ENCODE results near the gene IRX1.

Gene IRX1

DNA sequence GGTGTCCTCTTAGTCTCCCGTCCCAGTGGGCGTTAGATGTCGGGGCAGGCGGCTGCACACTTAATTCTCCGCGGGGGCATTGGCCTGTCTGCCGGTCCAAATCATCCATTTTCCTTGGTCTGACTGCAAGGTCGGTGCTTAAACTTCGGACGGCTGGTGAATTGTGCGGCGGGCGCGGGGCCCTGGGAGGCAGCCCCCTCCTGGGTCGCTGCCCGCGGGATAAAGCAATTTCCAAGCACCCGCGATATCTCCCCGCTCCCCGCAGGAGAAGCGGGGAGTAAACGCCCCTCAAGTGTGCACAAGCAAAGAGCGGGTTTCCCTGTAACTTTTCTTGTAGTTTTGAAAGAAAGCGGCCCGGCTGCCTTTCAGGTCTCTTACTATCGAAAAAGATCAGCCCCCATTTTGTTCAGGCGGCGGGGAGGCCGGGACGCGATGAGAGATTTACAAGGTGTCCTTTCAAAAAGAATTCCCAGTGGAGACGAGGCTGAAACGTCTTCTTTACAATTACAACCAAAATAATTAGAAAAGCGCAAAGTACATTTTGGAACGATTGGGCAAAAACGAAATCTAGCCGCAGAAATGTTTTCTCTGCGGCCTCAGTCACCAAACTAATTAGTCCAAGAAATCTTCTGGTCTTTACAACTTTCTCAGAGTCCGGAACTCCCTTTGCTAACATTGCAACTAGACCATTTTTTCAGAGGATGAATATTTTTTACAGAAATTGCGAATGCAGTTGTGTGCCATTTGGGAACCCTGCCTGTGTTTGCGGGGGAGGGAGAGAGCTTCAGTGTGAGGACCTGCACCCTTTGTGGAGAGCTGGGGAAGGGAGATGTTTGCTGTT is 1.8 kb downstream of the IRX1 start:
- Histone ChIP-seq H3K79me2 (ENCODE audit: insufficient read depth, low read length) (no peaks in the 10 kb centered on the region), H3K9me2 (replicated peaks; ENCODE audit: insufficient read depth, low read length) (no peaks in the 10 kb centered on the region), H3K9me3 (ENCODE audit: insufficient read depth, low read length) (peaks cover 5% of the 10 kb centered on the region; the same call in 1 of the 2 replicates), H2AFZ (ENCODE audit: low read depth, low read length, severe bottlenecking) (no peak overlapping the region), H3K4me3 (ENCODE audit: insufficient read depth, low read length, poor library complexity, severe bottlenecking) (no peak overlapping the region), H3K4me2 (ENCODE audit: low read depth, low read length, poor library complexity, severe bottlenecking) (no peak overlapping the region), H3F3A (ENCODE audit: insufficient read depth) (no peaks in the 10 kb centered on the region), H3K9ac (ENCODE audit: low read length) (no peak overlapping the region), H3K27ac (ENCODE audit: low read depth, low read length) (no peak overlapping the region), H4K20me1 (ENCODE audit: low read depth, low read length) (no peaks in the 10 kb centered on the region), H3K27me3 (ENCODE audit: low read length) (no peaks in the 10 kb centered on the region), H3K36me3 (ENCODE audit: low read length) (no peaks in the 10 kb centered on the region)
- TF ChIP-seq EZH2phosphoT487 (conservative IDR thresholded peaks at IDR 0.05; ENCODE audit: low read length): no peak
- TF ChIP-seq, protein P1, sequence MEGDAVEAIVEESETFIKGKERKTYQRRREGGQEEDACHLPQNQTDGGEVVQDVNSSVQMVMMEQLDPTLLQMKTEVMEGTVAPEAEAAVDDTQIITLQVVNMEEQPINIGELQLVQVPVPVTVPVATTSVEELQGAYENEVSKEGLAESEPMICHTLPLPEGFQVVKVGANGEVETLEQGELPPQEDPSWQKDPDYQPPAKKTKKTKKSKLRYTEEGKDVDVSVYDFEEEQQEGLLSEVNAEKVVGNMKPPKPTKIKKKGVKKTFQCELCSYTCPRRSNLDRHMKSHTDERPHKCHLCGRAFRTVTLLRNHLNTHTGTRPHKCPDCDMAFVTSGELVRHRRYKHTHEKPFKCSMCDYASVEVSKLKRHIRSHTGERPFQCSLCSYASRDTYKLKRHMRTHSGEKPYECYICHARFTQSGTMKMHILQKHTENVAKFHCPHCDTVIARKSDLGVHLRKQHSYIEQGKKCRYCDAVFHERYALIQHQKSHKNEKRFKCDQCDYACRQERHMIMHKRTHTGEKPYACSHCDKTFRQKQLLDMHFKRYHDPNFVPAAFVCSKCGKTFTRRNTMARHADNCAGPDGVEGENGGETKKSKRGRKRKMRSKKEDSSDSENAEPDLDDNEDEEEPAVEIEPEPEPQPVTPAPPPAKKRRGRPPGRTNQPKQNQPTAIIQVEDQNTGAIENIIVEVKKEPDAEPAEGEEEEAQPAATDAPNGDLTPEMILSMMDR (IDR thresholded peaks at IDR 0.05; ENCODE audit: insufficient read depth, low read length, poor library complexity, severe bottlenecking): no peak

- no peaks in the 10 kb centered on the region for H3K36me3 ChIP-seq (ENCODE audit: low read length)
- H2AFZ ChIP-seq (ENCODE audit: low read depth, low read length, severe bottlenecking): no peak overlapping the region
- peaks cover 5% of the 10 kb centered on the region; the same call in 1 of the 2 replicates for H3K9me3 ChIP-seq (ENCODE audit: insufficient read depth, low read length)
- TF ChIP-seq EZH2phosphoT487 (conservative IDR thresholded peaks at IDR 0.05; ENCODE audit: low read length): no peak
- TF ChIP-seq, protein P1 (IDR thresholded peaks at IDR 0.05; ENCODE audit: insufficient read depth, low read length, poor library complexity, severe bottlenecking): no peak
- H3K27ac ChIP-seq (ENCODE audit: low read depth, low read length): no peak overlapping the region
- no peaks in the 10 kb centered on the region for H4K20me1 ChIP-seq (ENCODE audit: low read depth, low read length)
- H3K9me2 ChIP-seq (replicated peaks; ENCODE audit: insufficient read depth, low read length): no peaks in the 10 kb centered on the region
- H3K9ac ChIP-seq (ENCODE audit: low read length): no peak overlapping the region
- no peak overlapping the region for H3K4me3 ChIP-seq (ENCODE audit: insufficient read depth, low read length, poor library complexity, severe bottlenecking)
- no peak overlapping the region for H3K4me2 ChIP-seq (ENCODE audit: low read depth, low read length, poor library complexity, severe bottlenecking)
- H3K79me2 ChIP-seq (ENCODE audit: insufficient read depth, low read length): no peaks in the 10 kb centered on the region
- no peaks in the 10 kb centered on the region for H3F3A ChIP-seq (ENCODE audit: insufficient read depth)
- H3K27me3 ChIP-seq (ENCODE audit: low read length): no peaks in the 10 kb centered on the region
These were observed 2.6 kb downstream of the IRX1 start for GRCh38 chr5:3598207-3598606.

GRCh38 chr5:3598769-3599211 is 3.2 kb downstream of the IRX1 start:
- no peak overlapping the region for H3K4me2 ChIP-seq (ENCODE audit: low read depth, low read length, poor library complexity, severe bottlenecking)
- TF ChIP-seq EZH2phosphoT487 (conservative IDR thresholded peaks at IDR 0.05; ENCODE audit: low read length): no peak
- TF ChIP-seq, protein P1 (IDR thresholded peaks at IDR 0.05; ENCODE audit: insufficient read depth, low read length, poor library complexity, severe bottlenecking): no peak
- no peaks in the 10 kb centered on the region for H4K20me1 ChIP-seq (ENCODE audit: low read depth, low read length)
- H2AFZ ChIP-seq (ENCODE audit: low read depth, low read length, severe bottlenecking): no peak overlapping the region
- no peaks in the 10 kb centered on the region for H3K9me2 ChIP-seq (replicated peaks; ENCODE audit: insufficient read depth, low read length)
- no peaks in the 10 kb centered on the region for H3K36me3 ChIP-seq (ENCODE audit: low read length)
- H3K27ac ChIP-seq (ENCODE audit: low read depth, low read length): no peak overlapping the region
- no peaks in the 10 kb centered on the region for H3K27me3 ChIP-seq (ENCODE audit: low read length)
- no peak overlapping the region for H3K9ac ChIP-seq (ENCODE audit: low read length)
- H3F3A ChIP-seq (ENCODE audit: insufficient read depth): no peaks in the 10 kb centered on the region
- no peak overlapping the region for H3K4me3 ChIP-seq (ENCODE audit: insufficient read depth, low read length, poor library complexity, severe bottlenecking)
- no peaks in the 10 kb centered on the region for H3K79me2 ChIP-seq (ENCODE audit: insufficient read depth, low read length)
- H3K9me3 ChIP-seq (ENCODE audit: insufficient read depth, low read length): peaks cover under 1% of the 10 kb centered on the region; the same call in 1 of the 2 replicates
